Endothelial cell of umbilical vein (primary cell): ENCODE measurements around the gene DPYD. TPM values are rescaled to one million over a fixed set of nuclear protein-coding genes. Genes with fewer than 3 reads are reported as not detected.

Experiments used
- BruUV-seq: library from RNA; stranded (reverse); fragments of 400-500 nt; replicated peaks from 2 replicates; lab custom pipeline; 2021; lab: Mats Ljungman, UMichigan
- CTCF ChIA-PET: fragments of 300-600, 350-600 bp; sonication (Branson Sonifier 250); formaldehyde crosslinking; loops from one replicate; lab custom pipeline; 2021; ENCODE audit warnings: antibody characterized with exemption, inconsistent platforms; lab: Charles Lee
- POLR2A ChIA-PET: fragments of 300-600, 350-600 bp; sonication (Branson Sonifier 250); formaldehyde crosslinking; loops from one replicate; lab custom pipeline; 2021; ENCODE audit warnings: antibody characterized with exemption, inconsistent platforms; lab: Charles Lee
- DNase-seq: peaks from one replicate; pipeline ENCODE4 v3.0.0-alpha.2; 2011; ENCODE audit warnings: low read depth, low spot score
- FAIRE-seq: peaks from 2 replicates; lab custom pipeline; 2011; peaks lifted over from hg19 to GRCh38; lab: Jason Lieb, UNC
- H2AFZ ChIP-seq: 2 replicates; pipeline ENCODE4 v1.6.0; 2012; ENCODE audit warnings: low read depth, low read length, control low read depth, inconsistent platforms
- H3K27ac ChIP-seq: 2 replicates; pipeline ENCODE4 v1.5.1; 2011; ENCODE audit warnings: low read depth, mild to moderate bottlenecking, control low read depth, low read length, moderate library complexity; ENCODE audit not compliant: insufficient read depth
- H3K27me3 ChIP-seq, 2 experiments: 2 replicates each; pipeline versions ENCODE4 v1.6.0 to v1.6.1; 2011; ENCODE audit warnings: low read length in 2 of 2, mixed read lengths in 1 of 2; ENCODE audit not compliant: control insufficient read depth in 2 of 2, insufficient read depth in 2 of 2
- H3K36me3 ChIP-seq, 2 experiments: 2 replicates in 1 of 2; 3 replicates in 1 of 2; pipeline ENCODE4 v1.5.1; 2011; ENCODE audit warnings: low read length in 2 of 2, mild to moderate bottlenecking in 1 of 2, moderate library complexity in 1 of 2; ENCODE audit not compliant: control insufficient read depth in 2 of 2, insufficient read depth in 2 of 2; ENCODE audit errors: extremely low read depth in 1 of 2
- H3K4me1 ChIP-seq: 3 replicates; pipeline ENCODE4 v1.5.1; 2011; ENCODE audit warnings: mild to moderate bottlenecking, low read length; ENCODE audit not compliant: control insufficient read depth, insufficient read depth; ENCODE audit errors: extremely low read depth
- H3K4me2 ChIP-seq: 2 replicates; pipeline ENCODE4 v1.6.1; 2011; ENCODE audit warnings: low read length, control low read depth, mixed read lengths; ENCODE audit not compliant: insufficient read depth
- H3K4me3 ChIP-seq, 3 experiments: fragments of 200-600 bp in 1 of 3; sonication (generic), shearing (Covaris generic) in 1 of 3; replicated peaks in 1 of 3; 2 replicates each; pipeline ENCODE4 v1.5.1; 2011 to 2016; ENCODE audit warnings: control low read depth in 3 of 3, low read length in 3 of 3, mild to moderate bottlenecking in 2 of 3, inconsistent platforms in 1 of 3, low read depth in 1 of 3, moderate library complexity in 1 of 3; ENCODE audit not compliant: insufficient read depth in 1 of 3
- H3K79me2 ChIP-seq: 2 replicates; pipeline ENCODE4 v1.6.0; 2012; ENCODE audit warnings: low read length, inconsistent platforms; ENCODE audit not compliant: control insufficient read depth, insufficient read depth
- H3K9ac ChIP-seq: replicated peaks from 2 replicates; pipeline ENCODE3; 2011; ENCODE audit warnings: low read length, control low read depth; ENCODE audit not compliant: insufficient read depth; ENCODE audit errors: extremely low read depth
- H3K9me1 ChIP-seq: replicated peaks from 3 replicates; pipeline ENCODE4 v1.6.0; 2011; ENCODE audit warnings: mild to moderate bottlenecking, low read length; ENCODE audit not compliant: control insufficient read depth, insufficient read depth; ENCODE audit errors: extremely low read depth
- H3K9me3 ChIP-seq: replicated peaks from 2 replicates; pipeline ENCODE4 v1.5.1; 2012; ENCODE audit warnings: low read length, inconsistent platforms; ENCODE audit not compliant: control insufficient read depth, insufficient read depth
- H4K20me1 ChIP-seq: replicated peaks from 2 replicates; pipeline ENCODE3; 2011; ENCODE audit warnings: mild to moderate bottlenecking, low read length; ENCODE audit not compliant: control insufficient read depth, insufficient read depth; ENCODE audit errors: extremely low read depth
- CTCF ChIP-seq, 2 donors: IDR thresholded peaks; 1 replicate in 1 of 2; 2 replicates in 1 of 2; pipeline ENCODE4 v1.5.1; 2011; ENCODE audit warnings: low read length in 2 of 2, mild to moderate bottlenecking in 2 of 2, moderate library complexity in 2 of 2, control low read depth in 1 of 2, inconsistent platforms in 1 of 2, low read depth in 1 of 2; ENCODE audit not compliant: insufficient read depth in 1 of 2; ENCODE audit errors: extremely low read depth in 1 of 2
- EZH2 ChIP-seq: IDR thresholded peaks from 2 replicates; pipeline ENCODE4 v1.6.1; 2012; ENCODE audit warnings: borderline replicate concordance, low read depth, mild to moderate bottlenecking, moderate library complexity, low read length, inconsistent platforms; ENCODE audit not compliant: severe bottlenecking
- FOS ChIP-seq: IDR thresholded peaks from 2 replicates; pipeline ENCODE4 v1.6.1; 2011; ENCODE audit warnings: mild to moderate bottlenecking, low read length, moderate library complexity, borderline replicate concordance; ENCODE audit not compliant: insufficient read depth
- GATA2 ChIP-seq: IDR thresholded peaks from 2 replicates; pipeline ENCODE4 v1.7.0; 2011; ENCODE audit warnings: low read depth, mild to moderate bottlenecking, moderate library complexity, mixed read lengths, low read length; ENCODE audit not compliant: insufficient read length, insufficient read depth
- JUN ChIP-seq: IDR thresholded peaks from 2 replicates; pipeline ENCODE4 v1.6.1; 2011; ENCODE audit warnings: borderline replicate concordance, low read depth; ENCODE audit not compliant: insufficient read length, insufficient read depth
- MAX ChIP-seq: IDR thresholded peaks from 2 replicates; pipeline ENCODE4 v1.6.1; 2011; ENCODE audit not compliant: insufficient read depth, insufficient read length
- MYC ChIP-seq: IDR thresholded peaks from one replicate; pipeline ENCODE4 v1.6.1; 2011; ENCODE audit warnings: mild to moderate bottlenecking, low read depth, low read length
- POLR2A ChIP-seq: IDR thresholded peaks from 2 replicates; pipeline ENCODE4 v1.6.1; 2012; ENCODE audit warnings: low read depth, mild to moderate bottlenecking, control low read depth, low read length
- POLR2AphosphoS5 ChIP-seq: IDR thresholded peaks from 2 replicates; pipeline ENCODE4 v1.6.1; 2012; ENCODE audit warnings: low read depth, mild to moderate bottlenecking, control low read depth, low read length, moderate library complexity; ENCODE audit not compliant: insufficient read depth
- dilution Hi-C: fragments of 300-500 bp; cut with MboI; formaldehyde crosslinking; loops from one replicate; pipeline ENCODE4 v1.15.0; 2019; ENCODE audit warnings: low sequenced_read_pairs; ENCODE audit not compliant: extremely low pct_ligation_motif_present
- intact Hi-C: fragments of 100-400 bp; cut with micrococcal nuclease; formaldehyde crosslinking; loops from one replicate; pipeline ENCODE4 v1.10.0; 2022
- polyA plus RNA-seq, 4 experiments: library from polyadenylated mRNA; depleted of rRNA in 3 of 4; stranded (reverse) in 3 of 4; unstranded in 1 of 4; fragments of >200 nt; gene quantifications; 2 replicates each; pipeline versions ENCODE4 v1.2.1 to v1.2.3, GENCODE V29; 2011 to 2012; ENCODE audit warnings: missing spikeins in 1 of 4
- total RNA-seq: library from RNA; stranded (reverse); gene quantifications from 2 replicates; pipeline ENCODE4 v1.2.3, GENCODE V29; 2021

Gene DPYD
- total and polyA plus RNA-seq, 2 donors (not counting 3 experiments of a cell fraction or from before 2014, with no cell fraction given): 4.6 to 15.1 TPM

GRCh38 chr1:97120806-97121205 is 800.0 kb downstream of the DPYD start:
- intact Hi-C loops (no loop called here), dilution Hi-C loops (no loop called here)
- Histone ChIP-seq H3K4me1 (no peaks in the 10 kb centered on the region), H4K20me1 (no peaks in the 10 kb centered on the region), H3K4me2 (no peak overlapping the region), H3K9me1 (no peaks in the 10 kb centered on the region), H3K9ac (no peak overlapping the region), H3K9me3 (no peaks in the 10 kb centered on the region), H3K27ac (no peak overlapping the region), H2AFZ (no peak overlapping the region), H3K27me3 (no peaks in the 10 kb centered on the region), H3K4me3 (no peak overlapping the region), H3K36me3 (peaks cover 0 to 2% of the 10 kb centered on the region in 2 experiments), H3K79me2 (no peaks in the 10 kb centered on the region)
- no TSS peak for BruUV-seq
- POLR2A ChIA-PET: no interaction called here
- FAIRE-seq (no peak), DNase-seq (no peak)
- TF ChIP-seq EZH2: no peak
- no peak for TF ChIP-seq GATA2
- no peak for TF ChIP-seq POLR2AphosphoS5
- TF ChIP-seq MAX: no peak
- no peak for TF ChIP-seq POLR2A
- no peak for TF ChIP-seq CTCF (IDR thresholded peaks at IDR 0.05; ENCODE audit: extremely low read depth in 1 of 2, insufficient read depth in 1 of 2, low read depth in 1 of 2, low read length in 2 of 2)
- no peak for TF ChIP-seq FOS
- TF ChIP-seq MYC: no peak
- no peak for TF ChIP-seq JUN
- CTCF ChIA-PET: interaction anchor here (2.6 kb wide), 1 partner anchor 18 kb away, joined by 6 read pairs; no protein-coding TSS in a partner anchor
